OCI-LY3 (cell line): ENCODE data around the gene WNK4.

Experiments used
- H2AFZ ChIP-seq: fragments of 200-600, 300-600 bp; shearing (Covaris generic); 2 replicates; pipeline ENCODE4 v1.6.0; 2014; ENCODE audit warnings: antibody characterized with exemption, low read depth, low read length
- H3K27ac ChIP-seq: fragments of 200-600, 300-600 bp; sonication (generic); 2 replicates; pipeline ENCODE4 v1.5.1; 2014; ENCODE audit warnings: mild to moderate bottlenecking, low read length, moderate library complexity, mixed read lengths
- H3K27me3 ChIP-seq: fragments of 200-600, 300-600 bp; sonication (generic); 2 replicates; pipeline ENCODE4 v1.6.1; 2014; ENCODE audit warnings: low read depth, low read length, mixed read lengths
- H3K36me3 ChIP-seq: fragments of 200-600, 300-600 bp; sonication (generic); replicated peaks from 2 replicates; pipeline ENCODE3; 2014; ENCODE audit warnings: low read depth, low read length, mixed read lengths
- H3K4me1 ChIP-seq: fragments of 300-600, 200-600 bp; sonication (generic); 2 replicates; pipeline ENCODE4 v1.6.1; 2014; ENCODE audit warnings: low read length, mixed read lengths
- H3K4me2 ChIP-seq: fragments of 200-600, 300-600 bp; sonication (generic); 2 replicates; pipeline ENCODE4 v1.6.1; 2014; ENCODE audit warnings: low read length, mixed read lengths
- H3K4me3 ChIP-seq: fragments of 300-600, 200-600 bp; sonication (generic); 2 replicates; pipeline ENCODE4 v1.5.1; 2014; ENCODE audit warnings: antibody characterized with exemption, mild to moderate bottlenecking, low read length, moderate library complexity
- H3K79me2 ChIP-seq: fragments of 300-600, 200-600 bp; shearing (Covaris generic); 2 replicates; pipeline ENCODE4 v1.6.1; 2014; ENCODE audit warnings: mild to moderate bottlenecking, low read length, mixed read lengths
- H3K9ac ChIP-seq: fragments of 300-600, 200-600 bp; shearing (Covaris generic); 2 replicates; pipeline ENCODE4 v1.6.0; 2014; ENCODE audit warnings: mild to moderate bottlenecking, low read length, moderate library complexity
- H3K9me3 ChIP-seq: fragments of 200-600, 300-600 bp; shearing (Covaris generic); 2 replicates; pipeline ENCODE4 v1.6.1; 2014; ENCODE audit warnings: low read length, mixed read lengths; ENCODE audit not compliant: insufficient read depth
- H4K20me1 ChIP-seq: fragments of 200-600, 300-600 bp; sonication (generic); 2 replicates; pipeline ENCODE4 v1.6.1; 2016; ENCODE audit warnings: low read length, mixed read lengths; ENCODE audit not compliant: insufficient read depth
- EZH2phosphoT487 ChIP-seq: fragments of 200-600 bp; shearing (Covaris generic); IDR thresholded peaks from 2 replicates; pipeline ENCODE4 v1.6.1; 2018; ENCODE audit warnings: antibody characterized with exemption, mixed run types, low read depth
- TF ChIP-seq, protein P1 (sequence below): fragments of 200-600, 300-600 bp; sonication (generic); IDR thresholded peaks from 2 replicates; pipeline ENCODE4 v1.5.1; 2014; ENCODE audit warnings: antibody characterized with exemption, low read length, low read depth

The WNK4 gene

DNA sequence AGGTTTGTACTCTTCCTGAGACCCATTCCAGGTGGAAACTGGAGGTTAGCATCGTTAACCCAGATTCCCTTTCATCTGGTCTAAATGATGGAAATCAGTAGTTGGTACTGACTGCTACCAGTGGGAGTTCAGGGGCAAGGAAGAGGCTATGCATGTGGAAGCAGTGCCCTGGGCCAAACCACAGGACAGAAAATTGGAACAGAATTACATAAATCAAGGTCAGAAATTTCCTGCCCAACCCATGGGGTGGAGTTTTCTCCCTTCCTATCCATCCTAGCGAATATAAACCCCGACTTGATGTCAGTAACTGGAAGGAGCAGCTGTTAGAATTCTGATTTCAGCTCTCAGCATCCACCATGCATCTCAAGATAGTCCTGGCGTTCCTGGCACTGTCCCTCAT lies 63.9 kb downstream of the WNK4 start, which contains the start of gene AOC2:
Gene AOC2 (plus strand): TSS at position 310 of the 400 bp plus-strand sequence. CDS start 47 bp downstream, at position 357.
- Histone ChIP-seq H3K9ac (no peak within 1 kb of the TSS), H3K27ac (no peak within 1 kb of the TSS), H3K36me3 (peaks cover 51% of the 10 kb centered on the region), H3K27me3 (no peaks in the 10 kb centered on the region), H3K4me3 (no peak within 1 kb of the TSS), H3K4me1 (no peaks in the 10 kb centered on the region), H2AFZ (no peak within 1 kb of the TSS), H3K79me2 (no peaks in the 10 kb centered on the region), H3K4me2 (no peak within 1 kb of the TSS), H3K9me3 (no peaks in the 10 kb centered on the region), H4K20me1 (no peaks in the 10 kb centered on the region)
- TF ChIP-seq, protein P1, sequence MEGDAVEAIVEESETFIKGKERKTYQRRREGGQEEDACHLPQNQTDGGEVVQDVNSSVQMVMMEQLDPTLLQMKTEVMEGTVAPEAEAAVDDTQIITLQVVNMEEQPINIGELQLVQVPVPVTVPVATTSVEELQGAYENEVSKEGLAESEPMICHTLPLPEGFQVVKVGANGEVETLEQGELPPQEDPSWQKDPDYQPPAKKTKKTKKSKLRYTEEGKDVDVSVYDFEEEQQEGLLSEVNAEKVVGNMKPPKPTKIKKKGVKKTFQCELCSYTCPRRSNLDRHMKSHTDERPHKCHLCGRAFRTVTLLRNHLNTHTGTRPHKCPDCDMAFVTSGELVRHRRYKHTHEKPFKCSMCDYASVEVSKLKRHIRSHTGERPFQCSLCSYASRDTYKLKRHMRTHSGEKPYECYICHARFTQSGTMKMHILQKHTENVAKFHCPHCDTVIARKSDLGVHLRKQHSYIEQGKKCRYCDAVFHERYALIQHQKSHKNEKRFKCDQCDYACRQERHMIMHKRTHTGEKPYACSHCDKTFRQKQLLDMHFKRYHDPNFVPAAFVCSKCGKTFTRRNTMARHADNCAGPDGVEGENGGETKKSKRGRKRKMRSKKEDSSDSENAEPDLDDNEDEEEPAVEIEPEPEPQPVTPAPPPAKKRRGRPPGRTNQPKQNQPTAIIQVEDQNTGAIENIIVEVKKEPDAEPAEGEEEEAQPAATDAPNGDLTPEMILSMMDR = no peak
- TF ChIP-seq EZH2phosphoT487 = no peak

DNA sequence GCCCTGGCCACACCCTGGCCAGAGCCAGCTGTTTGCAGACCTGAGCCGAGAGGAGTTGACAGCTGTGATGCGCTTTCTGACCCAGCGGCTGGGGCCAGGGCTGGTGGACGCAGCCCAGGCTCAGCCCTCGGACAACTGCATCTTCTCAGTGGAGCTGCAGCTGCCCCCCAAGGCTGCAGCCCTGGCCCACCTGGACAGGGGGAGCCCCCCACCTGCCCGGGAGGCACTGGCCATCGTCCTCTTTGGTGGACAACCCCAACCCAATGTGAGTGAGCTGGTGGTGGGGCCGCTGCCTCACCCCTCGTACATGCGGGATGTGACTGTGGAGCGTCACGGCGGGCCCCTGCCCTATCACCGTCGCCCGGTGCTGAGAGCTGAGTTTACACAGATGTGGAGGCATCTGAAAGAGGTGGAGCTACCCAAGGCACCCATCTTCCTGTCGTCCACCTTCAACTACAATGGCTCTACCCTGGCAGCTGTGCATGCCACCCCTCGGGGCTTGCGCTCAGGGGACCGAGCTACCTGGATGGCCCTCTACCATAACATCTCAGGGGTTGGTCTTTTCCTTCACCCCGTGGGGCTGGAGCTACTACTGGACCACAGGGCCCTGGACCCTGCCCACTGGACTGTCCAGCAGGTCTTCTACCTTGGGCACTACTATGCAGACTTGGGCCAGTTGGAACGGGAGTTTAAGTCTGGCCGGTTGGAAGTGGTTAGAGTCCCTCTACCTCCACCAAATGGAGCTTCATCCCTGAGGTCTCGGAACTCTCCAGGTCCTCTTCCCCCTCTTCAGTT lies 64.5 kb downstream of the WNK4 start:
- H3K9me3 ChIP-seq = no peaks in the 10 kb centered on the region
- no peak for TF ChIP-seq EZH2phosphoT487
- TF ChIP-seq, protein P1 = no peak
- H3K27me3 ChIP-seq = no peaks in the 10 kb centered on the region
- no peak overlapping the region for H3K9ac ChIP-seq
- H2AFZ ChIP-seq = no peak overlapping the region
- H3K4me2 ChIP-seq = no peak overlapping the region
- H3K79me2 ChIP-seq = no peaks in the 10 kb centered on the region
- H3K36me3 ChIP-seq = peaks cover 48% of the 10 kb centered on the region
- no peak overlapping the region for H3K4me3 ChIP-seq
- no peak overlapping the region for H3K27ac ChIP-seq
- no peaks in the 10 kb centered on the region for H4K20me1 ChIP-seq
- H3K4me1 ChIP-seq = no peaks in the 10 kb centered on the region

DNA sequence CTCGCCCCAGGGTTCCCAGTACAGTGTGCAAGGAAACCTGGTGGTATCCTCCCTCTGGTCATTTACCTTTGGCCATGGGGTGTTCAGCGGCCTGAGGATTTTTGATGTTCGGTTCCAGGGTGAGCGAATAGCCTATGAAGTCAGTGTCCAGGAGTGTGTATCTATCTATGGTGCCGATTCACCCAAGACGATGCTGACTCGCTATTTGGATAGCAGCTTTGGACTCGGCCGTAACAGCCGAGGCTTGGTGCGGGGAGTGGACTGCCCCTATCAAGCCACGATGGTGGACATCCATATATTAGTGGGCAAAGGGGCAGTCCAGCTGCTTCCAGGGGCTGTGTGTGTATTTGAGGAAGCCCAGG lies 65.1 kb downstream of the WNK4 start:
- TF ChIP-seq, protein P1 = no peak
- no peak for TF ChIP-seq EZH2phosphoT487
- Histone ChIP-seq H3K27me3 (no peaks in the 10 kb centered on the region), H3K4me2 (no peak overlapping the region), H3K27ac (no peak overlapping the region), H3K4me3 (no peak overlapping the region), H3K9me3 (no peaks in the 10 kb centered on the region), H3K79me2 (no peaks in the 10 kb centered on the region), H3K4me1 (no peaks in the 10 kb centered on the region), H3K9ac (no peak overlapping the region), H3K36me3 (peaks cover 46% of the 10 kb centered on the region), H2AFZ (no peak overlapping the region), H4K20me1 (no peaks in the 10 kb centered on the region)

DNA sequence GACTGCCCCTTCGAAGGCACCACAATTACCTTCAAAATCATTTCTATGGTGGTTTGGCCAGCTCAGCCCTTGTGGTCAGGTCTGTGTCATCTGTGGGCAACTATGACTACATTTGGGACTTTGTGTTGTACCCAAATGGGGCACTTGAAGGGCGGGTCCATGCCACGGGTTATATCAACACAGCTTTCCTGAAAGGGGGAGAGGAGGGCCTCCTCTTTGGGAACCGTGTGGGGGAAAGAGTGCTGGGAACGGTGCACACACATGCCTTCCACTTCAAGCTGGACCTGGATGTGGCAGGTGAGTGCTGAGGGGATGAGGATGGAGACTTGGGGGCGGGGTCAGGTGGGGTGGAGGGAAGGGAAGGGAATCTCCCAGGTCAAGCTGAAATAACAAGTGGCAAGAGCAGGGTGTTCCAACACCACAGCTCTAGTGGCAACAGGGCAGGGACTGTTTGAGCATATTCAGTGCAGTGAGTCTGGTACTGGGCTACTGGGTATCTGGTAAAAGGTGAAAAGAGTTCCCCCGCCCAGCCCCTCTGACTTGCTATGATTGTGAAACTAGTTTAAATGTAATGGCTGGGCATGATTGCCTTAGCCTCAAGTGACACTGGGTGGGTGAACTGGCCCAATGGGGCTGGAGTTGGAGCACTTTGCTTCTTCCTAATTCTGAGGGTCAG lies 65.6 kb downstream of the WNK4 start:
- Histone ChIP-seq H4K20me1 (no peaks in the 10 kb centered on the region), H3K9me3 (no peaks in the 10 kb centered on the region), H3K27ac (no peak overlapping the region), H3K4me1 (no peaks in the 10 kb centered on the region), H2AFZ (no peak overlapping the region), H3K4me3 (no peak overlapping the region), H3K27me3 (no peaks in the 10 kb centered on the region), H3K36me3 (peaks cover 44% of the 10 kb centered on the region), H3K9ac (no peak overlapping the region), H3K79me2 (no peaks in the 10 kb centered on the region), H3K4me2 (no peak overlapping the region)
- TF ChIP-seq, protein P1 = no peak
- TF ChIP-seq EZH2phosphoT487 = no peak
